ENCODE results near the gene HACD2.

- TF ChIP-seq EZH2 (IDR thresholded peaks at IDR 0.05; ENCODE audit: borderline replicate concordance, control insufficient read depth, low read depth, low read length): no peak
- TF ChIP-seq MYB (IDR thresholded peaks at IDR 0.05; ENCODE audit: borderline replicate concordance, low read depth, low read length): no peak
- no peak for TF ChIP-seq GATAD2B (conservative IDR thresholded peaks at IDR 0.05; ENCODE audit: low read depth)
- TF ChIP-seq ZZZ3 (IDR thresholded peaks at IDR 0.05; ENCODE audit: control insufficient read depth, insufficient read length, low read depth): no peak
- TF ChIP-seq TAF1 (IDR thresholded peaks at IDR 0.05; ENCODE audit: borderline replicate concordance, low read depth, low read length): no peak
- TF ChIP-seq ZNF24 (IDR thresholded peaks at IDR 0.05): no peak
- no peak for TF ChIP-seq CTCF (IDR thresholded peaks at IDR 0.05 in 2 of 3, conservative IDR thresholded peaks at IDR 0.05 in 1 of 3; ENCODE audit: control insufficient read depth in 2 of 3, extremely low read depth in 1 of 3, insufficient read depth in 1 of 3, low read depth in 3 of 3, low read length in 3 of 3)
- no peak for TF ChIP-seq EP300 (IDR thresholded peaks at IDR 0.05; ENCODE audit: borderline replicate concordance in 1 of 2, control insufficient read depth in 1 of 2, low read depth in 2 of 2, low read length in 2 of 2)
- no peak for TF ChIP-seq SUZ12 (IDR thresholded peaks at IDR 0.05; ENCODE audit: unreplicated experiment)
- TF ChIP-seq E4F1 (IDR thresholded peaks at IDR 0.05; ENCODE audit: borderline replicate concordance, partially characterized antibody): no peak
- TF ChIP-seq RAD21 (IDR thresholded peaks at IDR 0.05; ENCODE audit: insufficient read depth, low read depth, low read length): no peak
These were observed 133.7 kb downstream of the HACD2 start for GRCh38 chr3:123451186-123451585.
